ENCODE results near the gene KCNQ1. TPM values are rescaled to one million over a fixed set of nuclear protein-coding genes. Genes with fewer than 3 reads are reported as not detected.

Gene KCNQ1
- total RNA-seq, 2 experiments from 2014 or later, result 24.2 to 26.6 TPM

DNA sequence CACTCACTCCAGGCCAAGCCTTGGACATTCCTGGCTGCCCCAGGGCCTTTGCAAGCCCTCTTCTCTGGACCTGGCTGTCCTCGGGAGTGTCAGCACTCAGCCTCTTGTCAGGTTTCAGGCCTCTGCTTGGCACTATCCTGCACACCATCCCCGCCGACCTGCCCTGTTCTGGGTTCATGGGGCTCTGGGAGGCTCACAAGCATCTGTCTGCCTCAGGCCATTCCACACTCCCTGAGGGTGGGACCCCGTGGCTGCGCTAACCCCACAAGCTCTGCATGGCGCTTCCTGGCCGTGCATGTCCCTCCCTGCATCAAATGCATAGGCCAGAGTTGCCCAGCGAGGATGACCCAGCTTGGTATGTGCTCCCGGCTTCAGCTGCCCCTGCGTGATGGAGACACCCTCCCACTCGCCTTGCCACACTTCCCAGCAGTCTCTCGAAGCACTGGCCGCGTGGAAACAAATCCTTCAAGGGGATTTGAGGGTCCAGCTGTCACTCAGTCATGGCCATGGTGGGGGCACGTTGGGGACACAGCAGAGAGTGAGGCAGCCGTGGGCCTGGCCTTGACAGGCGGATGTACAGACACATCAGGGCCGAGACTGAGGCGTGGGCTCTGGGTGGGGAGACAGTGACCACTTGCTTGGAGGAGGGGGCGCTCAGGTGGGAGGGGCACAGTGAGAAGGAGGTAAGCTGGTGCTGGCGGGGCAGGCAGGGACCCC is 87.3 kb downstream of the KCNQ1 start:
- no peaks in the 10 kb centered on the region for H3K27me3 Mint-ChIP-seq
- no peaks in the 10 kb centered on the region for H3K9me3 Mint-ChIP-seq
- no peak for ATAC-seq (ENCODE audit: low read depth)
- H3K4me3 Mint-ChIP-seq, result no peak overlapping the region
- no peak overlapping the region for H3K27ac Mint-ChIP-seq
- POLR2A ChIA-PET, result interaction anchor here (0.9 to 3.5 kb wide), 8 partner anchors 105 to 397 kb away, joined by 3 to 22 read pairs (median 8); partner anchors contain the start of genes CDKN1C, PHLDA2 and TSSC4
- H3K4me1 Mint-ChIP-seq, result peaks cover 15% of the 10 kb centered on the region
- DNase-seq, result no peak
- H3K36me3 Mint-ChIP-seq, result no peaks in the 10 kb centered on the region

GRCh38 chr11:2532704-2533586 is 88.1 kb downstream of the KCNQ1 start:
- Mint-ChIP-seq H3K27ac (peak overlapping the region; percentile 68), H3K27me3 (no peaks in the 10 kb centered on the region)

DNA sequence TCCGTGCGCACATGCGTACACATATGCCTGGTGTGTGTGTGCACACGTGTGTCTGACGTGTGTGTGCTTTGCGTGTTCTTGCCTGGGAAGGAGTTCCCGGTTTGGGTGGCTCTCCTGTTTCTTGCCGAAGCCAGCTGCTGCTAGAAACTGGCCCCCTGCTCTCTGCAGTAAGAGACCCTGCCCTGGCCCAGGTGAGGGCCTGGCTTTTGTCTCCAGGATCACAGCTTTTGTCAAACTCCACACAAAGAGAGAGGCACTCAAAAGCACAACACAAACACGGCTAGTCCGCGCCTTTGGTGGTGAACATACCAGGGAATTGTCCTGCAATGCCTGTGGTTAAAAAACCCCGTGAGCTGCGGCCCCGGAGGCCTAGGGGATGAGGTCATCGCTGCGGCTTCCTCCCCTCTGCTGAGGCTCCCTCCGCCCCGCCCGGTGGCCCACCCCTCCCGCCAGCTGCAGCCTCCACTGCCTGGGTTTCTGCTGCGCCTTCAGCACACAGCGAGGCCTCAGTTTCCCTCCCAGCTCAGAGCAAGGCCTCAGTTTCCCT is 88.9 kb downstream of the KCNQ1 start:
- POLR2A ChIA-PET, result interaction anchor here (1.0 to 3.5 kb wide), 7 partner anchors 352 to 558 kb away, joined by 3 to 22 read pairs (median 11); partner anchors contain the start of genes CDKN1C and PHLDA2
- H3K9me3 Mint-ChIP-seq, result no peaks in the 10 kb centered on the region
- peaks cover 15% of the 10 kb centered on the region for H3K4me1 Mint-ChIP-seq
- ATAC-seq (ENCODE audit: low read depth), result peak; percentile 15
- H3K36me3 Mint-ChIP-seq, result no peaks in the 10 kb centered on the region
- no peaks in the 10 kb centered on the region for H3K27me3 Mint-ChIP-seq
- DNase-seq, result peak; percentile 54
- no peak overlapping the region for H3K27ac Mint-ChIP-seq
- peak overlapping the region; percentile 82 for H3K4me3 Mint-ChIP-seq

More at GRCh38 chr11:2532704-2533586, 88.1 kb downstream of the KCNQ1 start:
- POLR2A ChIA-PET, result interaction anchor here (1.0 to 3.5 kb wide), 8 partner anchors 105 to 559 kb away, joined by 3 to 22 read pairs (median 8); partner anchors contain the start of genes CDKN1C and PHLDA2
- ATAC-seq (ENCODE audit: low read depth), result peak; percentile 87
- Mint-ChIP-seq H3K9me3 (no peaks in the 10 kb centered on the region), H3K4me1 (peaks cover 15% of the 10 kb centered on the region), H3K4me3 (peak overlapping the region; percentile 82), H3K36me3 (no peaks in the 10 kb centered on the region)
- DNase-seq, result peak; percentile 95

DNA sequence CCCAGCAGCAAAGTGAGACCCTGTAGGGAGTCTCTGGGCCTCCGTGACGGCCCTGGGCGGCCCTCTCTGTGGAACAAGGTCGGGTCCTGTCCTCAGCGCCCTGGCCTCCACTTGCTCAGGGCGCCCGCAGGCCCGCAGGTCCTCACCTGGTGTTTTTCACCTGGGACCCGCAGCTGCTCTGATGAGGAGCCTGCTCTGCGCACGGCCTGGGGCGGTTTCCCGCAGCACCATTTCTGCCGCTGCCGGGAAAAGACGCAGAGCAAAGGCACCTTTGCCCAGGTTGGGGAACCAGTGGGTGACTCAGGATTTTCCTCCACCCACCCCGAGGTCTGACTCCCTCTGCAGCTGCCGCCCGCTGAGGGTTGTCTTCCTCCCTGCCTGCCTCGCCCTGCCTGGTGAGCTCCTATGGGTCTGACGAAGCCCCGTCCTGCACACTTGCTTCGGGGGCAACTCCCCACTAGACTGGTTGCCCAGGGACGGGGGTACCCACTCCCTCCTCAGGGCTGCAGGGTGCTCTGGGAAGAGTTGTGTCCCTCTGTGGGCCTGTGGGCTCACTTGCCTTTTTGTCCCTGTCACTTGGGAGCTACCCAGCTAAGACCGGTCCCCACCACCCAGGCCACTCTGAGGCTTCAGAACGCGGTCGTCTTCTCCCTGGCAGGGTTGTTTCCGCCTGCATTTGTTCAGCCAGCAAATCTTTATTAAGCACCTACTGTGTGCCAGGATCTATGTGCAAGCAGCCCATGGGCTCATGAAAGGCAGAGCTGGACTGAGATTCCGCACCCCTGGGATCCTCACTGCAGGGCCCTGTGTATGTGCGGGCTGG is 89.5 kb downstream of the KCNQ1 start:
- peaks cover 15% of the 10 kb centered on the region for H3K4me1 Mint-ChIP-seq
- peak; percentile 41 for DNase-seq
- H3K4me3 Mint-ChIP-seq, result no peak overlapping the region
- no peaks in the 10 kb centered on the region for H3K27me3 Mint-ChIP-seq
- H3K9me3 Mint-ChIP-seq, result no peaks in the 10 kb centered on the region
- no peak for ATAC-seq (ENCODE audit: low read depth)
- POLR2A ChIA-PET, result interaction anchor here (1.8 to 3.5 kb wide), 6 partner anchors 351 to 395 kb away, joined by 5 to 22 read pairs (median 12); partner anchors contain the start of genes CDKN1C and PHLDA2
- H3K27ac Mint-ChIP-seq, result no peak overlapping the region
- H3K36me3 Mint-ChIP-seq, result no peaks in the 10 kb centered on the region

GRCh38 chr11:2534957-2535672 is 90.3 kb downstream of the KCNQ1 start:
- DNase-seq (peak; percentile 25), ATAC-seq (ENCODE audit: low read depth) (no peak)
- Mint-ChIP-seq H3K27me3 (no peaks in the 10 kb centered on the region), H3K4me3 (no peak overlapping the region), H3K4me1 (peaks cover 15% of the 10 kb centered on the region), H3K27ac (no peak overlapping the region), H3K9me3 (no peaks in the 10 kb centered on the region), H3K36me3 (no peaks in the 10 kb centered on the region)
- POLR2A ChIA-PET, result interaction anchor here (0.5 to 3.5 kb wide), 2 partner anchors 322 to 353 kb away, joined by 5 to 14 read pairs; no protein-coding TSS in a partner anchor

GRCh38 chr11:2535673-2536439 is 91.0 kb downstream of the KCNQ1 start:
- ATAC-seq (ENCODE audit: low read depth), result no peak
- DNase-seq, result peak; percentile 26
- Mint-ChIP-seq H3K4me1 (peaks cover 15% of the 10 kb centered on the region), H3K4me3 (no peak overlapping the region), H3K9me3 (no peaks in the 10 kb centered on the region), H3K36me3 (no peaks in the 10 kb centered on the region), H3K27me3 (no peaks in the 10 kb centered on the region), H3K27ac (no peak overlapping the region)
- POLR2A ChIA-PET, result no interaction called here

DNA sequence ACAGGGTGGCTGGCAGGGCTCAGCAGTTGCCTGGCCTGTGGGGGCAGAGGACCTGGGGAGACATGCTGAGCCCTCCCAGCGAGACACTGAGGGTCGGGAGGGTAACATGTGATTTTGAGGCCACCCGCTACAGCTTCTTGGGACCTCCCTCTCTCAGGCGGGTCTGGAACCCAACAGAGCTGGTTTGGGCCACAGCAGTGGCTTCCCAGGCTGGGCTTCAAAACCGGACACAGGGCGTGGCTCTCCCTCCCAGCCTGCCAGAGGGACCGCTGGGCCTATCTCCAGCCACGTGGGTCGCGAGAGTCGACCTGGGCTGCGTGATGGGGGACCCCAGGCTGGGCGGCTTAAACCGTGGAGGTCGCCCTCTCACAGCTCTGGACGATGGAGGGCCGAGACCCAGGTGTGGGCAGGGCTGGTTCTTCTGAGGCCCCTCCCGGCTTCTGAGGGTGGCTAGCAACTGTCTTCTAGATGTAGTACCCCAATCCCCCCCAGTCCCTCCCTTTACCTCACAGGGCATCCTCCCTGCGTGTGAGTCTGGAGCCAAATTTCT is 91.7 kb downstream of the KCNQ1 start:
- no peaks in the 10 kb centered on the region for H3K9me3 Mint-ChIP-seq
- DNase-seq, result peak; percentile 15
- ATAC-seq (ENCODE audit: low read depth), result no peak
- H3K4me3 Mint-ChIP-seq, result no peak overlapping the region
- no peak overlapping the region for H3K27ac Mint-ChIP-seq
- no peaks in the 10 kb centered on the region for H3K27me3 Mint-ChIP-seq
- H3K4me1 Mint-ChIP-seq, result peaks cover 15% of the 10 kb centered on the region
- no peaks in the 10 kb centered on the region for H3K36me3 Mint-ChIP-seq
- POLR2A ChIA-PET, result no interaction called here

GRCh38 chr11:2537010-2537705 is 92.3 kb downstream of the KCNQ1 start:
- no peak for ATAC-seq (ENCODE audit: low read depth)
- Mint-ChIP-seq H3K4me1 (peaks cover 15% of the 10 kb centered on the region), H3K27me3 (no peaks in the 10 kb centered on the region), H3K27ac (no peak overlapping the region), H3K4me3 (no peak overlapping the region), H3K36me3 (no peaks in the 10 kb centered on the region), H3K9me3 (no peaks in the 10 kb centered on the region)
- POLR2A ChIA-PET, result no interaction called here
- no peak for DNase-seq

DNA sequence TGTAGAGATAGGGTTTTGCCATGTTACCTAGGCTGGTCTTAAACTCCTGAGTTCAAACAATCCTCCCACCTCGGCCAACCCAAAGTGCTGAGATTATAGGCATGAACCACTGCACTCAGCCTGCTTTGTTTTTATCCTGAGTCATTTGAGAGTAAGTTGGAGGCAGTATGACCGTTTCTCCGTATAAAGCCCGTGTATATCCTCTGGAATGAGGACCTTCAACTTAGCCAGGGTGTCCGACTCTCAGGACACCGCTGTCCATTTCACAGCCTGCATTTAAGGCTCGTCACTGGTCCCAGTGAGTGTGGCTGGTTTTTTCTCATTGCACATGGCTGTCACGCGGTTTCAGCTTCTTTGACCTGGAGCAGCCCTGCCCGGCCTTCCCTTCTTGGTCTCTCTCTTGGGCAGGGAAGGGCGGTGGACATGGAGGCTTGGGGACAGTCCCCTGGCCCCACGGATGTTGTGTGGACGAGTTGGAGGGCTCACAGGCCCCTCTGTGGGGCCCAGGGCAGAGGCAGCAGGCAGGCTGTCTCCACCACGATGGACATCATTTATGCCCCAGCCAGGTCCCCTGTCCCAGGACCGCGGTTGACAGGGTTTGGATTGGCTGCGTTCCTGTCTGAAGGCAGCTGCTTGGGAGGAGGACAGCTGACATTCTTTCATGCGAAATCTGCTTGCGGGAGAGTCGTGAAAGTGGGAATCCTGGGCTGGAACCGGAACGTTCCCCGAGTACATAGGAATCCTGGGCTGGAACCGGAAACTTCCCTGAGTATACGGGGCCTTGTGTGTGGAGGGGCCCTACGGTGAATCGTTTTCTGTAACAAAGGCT is 93.3 kb downstream of the KCNQ1 start:
- peak; percentile 12 for DNase-seq
- Mint-ChIP-seq H3K27me3 (no peaks in the 10 kb centered on the region), H3K36me3 (no peaks in the 10 kb centered on the region), H3K27ac (no peak overlapping the region), H3K4me1 (peaks cover 14% of the 10 kb centered on the region), H3K9me3 (no peaks in the 10 kb centered on the region), H3K4me3 (no peak overlapping the region)
- POLR2A ChIA-PET, result no interaction called here
- no peak for ATAC-seq (ENCODE audit: low read depth)

- Mint-ChIP-seq H3K4me3 (no peak overlapping the region), H3K9me3 (no peaks in the 10 kb centered on the region), H3K27ac (no peak overlapping the region), H3K4me1 (peaks cover 7% of the 10 kb centered on the region), H3K36me3 (no peaks in the 10 kb centered on the region), H3K27me3 (no peaks in the 10 kb centered on the region)
- ATAC-seq (ENCODE audit: low read depth) (no peak), DNase-seq (peak; percentile 18)
- POLR2A ChIA-PET, result no interaction called here
These were observed 94.1 kb downstream of the KCNQ1 start for GRCh38 chr11:2538951-2539350.
